CD4-positive, alpha-beta T cell (primary cell): ENCODE results near the gene H3-3A. TPM values are rescaled to one million over a fixed set of nuclear protein-coding genes. Genes with fewer than 3 reads are reported as not detected.
"Not testable (repeated sequence)": the region's sequence is repeated elsewhere in the genome, so short reads cannot be mapped to it uniquely, and the experiment has no call there.

Source experiments
- ATAC-seq: fragments of 200-7000 bp; cut with Tn5 transposase; one replicate; pipeline ENCODE4 v1.10.0; 2022; ENCODE audit warnings: mild to moderate bottlenecking; ENCODE audit not compliant: poor library complexity
- CTCF ChIA-PET: fragments of 350-600 bp; sonication (Branson Sonifier 250); formaldehyde crosslinking; loops from one replicate; lab custom pipeline; 2021; ENCODE audit warnings: antibody characterized with exemption, inconsistent platforms; lab: Charles Lee
- POLR2A ChIA-PET: fragments of 350-600 bp; sonication (Branson Sonifier 250); formaldehyde crosslinking; loops from one replicate; lab custom pipeline; 2021; ENCODE audit warnings: antibody characterized with exemption, inconsistent platforms; lab: Charles Lee
- DNase-seq, 14 experiments: peaks; one replicate each; pipeline ENCODE4 v3.0.0-alpha.2; 2013 to 2020; ENCODE audit warnings: mixed read lengths in 2 of 14
- H3K27ac ChIP-seq, 2 donors: one replicate each; pipeline versions ENCODE4 v1.5.1 to v1.7.0; 2013; ENCODE audit warnings: low read length in 2 of 2, low read depth in 1 of 2, mild to moderate bottlenecking in 1 of 2
- H3K27me3 ChIP-seq, 2 experiments: 1 replicate in 1 of 2; 2 replicates in 1 of 2; pipeline versions ENCODE4 v1.6.1 to v1.7.0; 2013; ENCODE audit warnings: low read length in 2 of 2, control low read depth in 1 of 2, mild to moderate bottlenecking in 1 of 2, moderate library complexity in 1 of 2; ENCODE audit not compliant: insufficient read depth in 2 of 2, control insufficient read depth in 1 of 2
- H3K36me3 ChIP-seq: one replicate; pipeline ENCODE4 v1.6.1; 2013; ENCODE audit warnings: low read length, control low read depth; ENCODE audit not compliant: insufficient read depth
- H3K4me1 ChIP-seq: one replicate; pipeline ENCODE4 v1.6.1; 2013; ENCODE audit warnings: low read length, control low read depth; ENCODE audit not compliant: insufficient read depth
- H3K4me3 ChIP-seq: one replicate; pipeline ENCODE4 v1.5.1; 2013; ENCODE audit warnings: mild to moderate bottlenecking, low read length, moderate library complexity
- H3K9me3 ChIP-seq, 2 experiments: 1 replicate in 1 of 2; 2 replicates in 1 of 2; pipeline versions ENCODE4 v1.6.1 to v1.7.0; 2013; ENCODE audit warnings: low read length in 2 of 2, mild to moderate bottlenecking in 2 of 2, control low read depth in 1 of 2, moderate library complexity in 1 of 2; ENCODE audit not compliant: control insufficient read depth in 1 of 2, insufficient read depth in 1 of 2
- H3K27ac Mint-ChIP-seq: one replicate; pipeline ENCODE4 v1.8.0; 2020; ENCODE audit warnings: mixed read lengths
- H3K27me3 Mint-ChIP-seq: one replicate; pipeline ENCODE4 v1.8.0; 2021; ENCODE audit warnings: mixed read lengths
- H3K36me3 Mint-ChIP-seq: one replicate; pipeline ENCODE4 v1.8.0; 2021; ENCODE audit warnings: low read depth, mixed read lengths
- H3K4me1 Mint-ChIP-seq: one replicate; pipeline ENCODE4 v1.8.0; 2021; ENCODE audit warnings: low read depth, mixed read lengths
- H3K4me3 Mint-ChIP-seq: one replicate; pipeline ENCODE4 v1.8.0; 2020; ENCODE audit warnings: mild to moderate bottlenecking, mixed read lengths
- H3K9me3 Mint-ChIP-seq: one replicate; pipeline ENCODE4 v1.8.0; 2020; ENCODE audit warnings: mixed read lengths
- intact Hi-C, 2 experiments: fragments of 100-400 bp; cut with DNase I in 1 of 2; cut with micrococcal nuclease in 1 of 2; formaldehyde crosslinking; loops; one replicate each; pipeline versions ENCODE4 v1.15.1 to v1.9.0; 2023 to 2025; cut with DNase I, micrococcal nuclease
- total RNA-seq, 174 experiments: library from RNA in 2 of 174; stranded (reverse) in 2 of 174; gene quantifications; one replicate each; pipeline ENCODE4 v1.2.3 and lab custom pipeline; 2021 to 2026
- TF ChIP-seq, protein P1 (sequence below): fragments of 200-600 bp; IDR thresholded peaks from one replicate; pipeline ENCODE4 v1.8.0; 2022; ENCODE audit warnings: antibody characterized with exemption, mild to moderate bottlenecking

H3-3A gene
- total RNA-seq, 2 experiments from 2014 or later: 372 to 380 TPM

DNA sequence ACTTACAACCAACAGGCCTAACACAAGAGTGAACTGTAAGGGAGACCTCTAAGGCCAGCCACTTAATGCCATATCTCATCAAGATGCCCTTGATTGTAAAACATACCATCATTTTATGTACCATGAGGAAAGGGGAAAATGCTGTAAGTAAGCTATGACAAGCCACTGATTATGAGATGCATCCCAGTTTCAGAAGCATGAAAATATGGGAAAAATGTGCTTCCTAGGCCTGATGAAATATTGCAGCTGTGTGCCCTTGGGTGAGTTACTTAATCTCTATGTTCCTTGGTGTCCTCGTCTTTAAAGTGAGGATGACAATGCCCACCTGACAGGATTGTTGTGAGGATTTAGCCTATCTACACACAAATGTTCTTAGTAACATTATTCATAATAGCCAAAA is 28.9 kb downstream of the H3-3A start:
- H3K9me3 Mint-ChIP-seq: no peaks in the 10 kb centered on the region
- POLR2A ChIA-PET: no interaction called here
- DNase-seq (no peak), ATAC-seq (no peak)
- no peaks in the 10 kb centered on the region for H3K36me3 Mint-ChIP-seq
- H3K4me3 Mint-ChIP-seq: no peak overlapping the region
- Histone ChIP-seq H3K4me3 (no peak overlapping the region), H3K36me3 (no peaks in the 10 kb centered on the region), H3K27ac (no peak overlapping the region), H3K4me1 (no peaks in the 10 kb centered on the region), H3K27me3 (peaks cover 0 to 3% of the 10 kb centered on the region in 2 experiments), H3K9me3 (no peaks in the 10 kb centered on the region)
- peaks cover 8% of the 10 kb centered on the region for H3K27me3 Mint-ChIP-seq
- TF ChIP-seq, protein P1, sequence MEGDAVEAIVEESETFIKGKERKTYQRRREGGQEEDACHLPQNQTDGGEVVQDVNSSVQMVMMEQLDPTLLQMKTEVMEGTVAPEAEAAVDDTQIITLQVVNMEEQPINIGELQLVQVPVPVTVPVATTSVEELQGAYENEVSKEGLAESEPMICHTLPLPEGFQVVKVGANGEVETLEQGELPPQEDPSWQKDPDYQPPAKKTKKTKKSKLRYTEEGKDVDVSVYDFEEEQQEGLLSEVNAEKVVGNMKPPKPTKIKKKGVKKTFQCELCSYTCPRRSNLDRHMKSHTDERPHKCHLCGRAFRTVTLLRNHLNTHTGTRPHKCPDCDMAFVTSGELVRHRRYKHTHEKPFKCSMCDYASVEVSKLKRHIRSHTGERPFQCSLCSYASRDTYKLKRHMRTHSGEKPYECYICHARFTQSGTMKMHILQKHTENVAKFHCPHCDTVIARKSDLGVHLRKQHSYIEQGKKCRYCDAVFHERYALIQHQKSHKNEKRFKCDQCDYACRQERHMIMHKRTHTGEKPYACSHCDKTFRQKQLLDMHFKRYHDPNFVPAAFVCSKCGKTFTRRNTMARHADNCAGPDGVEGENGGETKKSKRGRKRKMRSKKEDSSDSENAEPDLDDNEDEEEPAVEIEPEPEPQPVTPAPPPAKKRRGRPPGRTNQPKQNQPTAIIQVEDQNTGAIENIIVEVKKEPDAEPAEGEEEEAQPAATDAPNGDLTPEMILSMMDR: no peak
- CTCF ChIA-PET: no interaction called here
- H3K27ac Mint-ChIP-seq: no peak overlapping the region
- intact Hi-C loops: no loop called here
- H3K4me1 Mint-ChIP-seq: no peaks in the 10 kb centered on the region

DNA sequence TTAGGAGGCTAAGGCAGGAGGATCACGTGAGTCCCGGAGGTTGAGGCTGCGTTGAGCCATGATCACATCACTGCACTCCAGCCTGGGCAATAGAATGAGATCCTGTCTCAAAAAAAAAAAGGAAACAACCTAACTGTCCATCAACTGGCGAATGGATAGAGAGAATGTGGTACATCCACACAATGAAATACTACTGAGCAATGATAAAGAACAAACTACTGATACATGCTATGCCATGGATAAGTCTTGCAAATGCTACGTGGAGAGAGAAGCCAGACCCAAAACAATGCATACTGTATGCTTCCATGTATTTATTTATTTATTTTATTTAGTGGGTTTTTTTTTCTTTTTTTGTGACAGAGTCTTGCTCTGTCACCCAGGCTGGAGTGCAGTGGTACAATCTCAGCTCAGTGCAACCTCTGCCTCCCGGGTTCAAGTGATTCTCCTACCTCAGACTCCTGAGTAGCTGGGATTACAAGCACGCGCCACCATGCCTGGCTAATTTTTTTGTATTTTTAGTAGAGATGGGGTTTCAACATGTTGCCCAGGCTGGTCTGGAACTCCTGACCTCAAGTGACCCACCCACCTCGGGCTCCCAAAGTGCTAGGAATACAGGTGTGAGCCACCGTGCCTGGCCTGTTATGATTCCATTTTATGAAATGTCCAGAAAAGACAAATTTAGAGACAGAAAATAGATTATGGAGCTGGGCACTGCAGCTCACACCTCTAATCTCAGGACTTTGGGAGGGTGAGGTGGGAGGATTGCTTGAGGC is 29.7 kb downstream of the H3-3A start:
- H3K36me3 Mint-ChIP-seq, H3K9me3 ChIP-seq, intact Hi-C loops, DNase-seq, H3K4me3 ChIP-seq, H3K9me3 Mint-ChIP-seq, H3K27ac Mint-ChIP-seq, H3K27me3 ChIP-seq, H3K4me1 Mint-ChIP-seq, H3K4me1 ChIP-seq, H3K36me3 ChIP-seq, H3K27ac ChIP-seq, ATAC-seq, H3K4me3 Mint-ChIP-seq: not testable (repeated sequence)
- H3K27me3 Mint-ChIP-seq: peaks cover 11% of the 10 kb centered on the region
- CTCF ChIA-PET: interaction anchor here (0.8 kb wide), 1 partner anchor 28 kb away, joined by 3 read pairs; no protein-coding TSS in a partner anchor
- POLR2A ChIA-PET: interaction anchor here (1.1 kb wide), 1 partner anchor 25 kb away, joined by 3 read pairs; no protein-coding TSS in a partner anchor

DNA sequence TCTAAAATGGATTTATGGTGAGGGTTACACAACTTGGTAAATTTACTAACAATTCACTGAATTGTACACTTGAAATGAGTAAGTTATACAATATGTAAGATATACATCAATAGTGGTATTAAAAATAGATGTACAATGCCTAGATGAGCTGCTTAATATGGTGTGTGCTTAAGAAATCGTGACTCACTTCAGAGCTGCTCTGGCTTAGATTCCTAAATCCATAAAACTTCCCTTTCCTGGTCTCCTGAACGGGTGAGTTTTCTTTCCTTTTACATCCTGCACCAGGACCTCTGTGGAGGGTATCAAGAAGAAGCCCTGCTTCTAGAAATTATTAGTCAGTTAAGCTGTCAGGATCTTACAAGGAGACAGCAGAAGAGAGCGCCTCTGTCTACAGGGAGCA is 30.4 kb downstream of the H3-3A start:
- ChIA-PET CTCF (no interaction called here), POLR2A (interaction anchor here (1.1 to 1.4 kb wide), 2 partner anchors 10 to 26 kb away, joined by 3 read pairs; no protein-coding TSS in a partner anchor)
- H3K27me3 ChIP-seq: peaks cover 0 to 3% of the 10 kb centered on the region in 2 experiments
- no peaks in the 10 kb centered on the region for H3K9me3 Mint-ChIP-seq
- H3K4me1 Mint-ChIP-seq: no peaks in the 10 kb centered on the region
- H3K4me3 ChIP-seq: no peak overlapping the region
- intact Hi-C loops: no loop called here
- no peak overlapping the region for H3K27ac ChIP-seq
- no peak overlapping the region for H3K27ac Mint-ChIP-seq
- H3K36me3 Mint-ChIP-seq: no peaks in the 10 kb centered on the region
- TF ChIP-seq, protein P1: no peak
- DNase-seq (no peak), ATAC-seq (no peak)
- no peaks in the 10 kb centered on the region for H3K36me3 ChIP-seq
- peaks cover 12% of the 10 kb centered on the region for H3K27me3 Mint-ChIP-seq
- H3K4me1 ChIP-seq: no peaks in the 10 kb centered on the region
- no peaks in the 10 kb centered on the region for H3K9me3 ChIP-seq
- no peak overlapping the region for H3K4me3 Mint-ChIP-seq
